SK-N-SH treated with all-trans-retinoic acid at 6 μM for 48 hours (cell line): ENCODE measurements around the gene PACSIN2.

Source experiments
- ARNTL ChIP-seq: fragments of 450-650 bp; formaldehyde crosslinking; IDR thresholded peaks from 2 replicates; pipeline ENCODE4 v1.5.0; 2020; ENCODE audit warnings: low read depth, mild to moderate bottlenecking, moderate library complexity, borderline replicate concordance
- CSDC2 ChIP-seq: fragments of 250-450 bp; sonication (Bioruptor Pico); IDR thresholded peaks from 2 replicates; pipeline ENCODE4 v1.5.0; 2020; ENCODE audit warnings: mild to moderate bottlenecking, moderate library complexity
- ESRRG ChIP-seq: fragments of 250-450 bp; sonication (Bioruptor Pico); IDR thresholded peaks from 2 replicates; pipeline ENCODE4 v1.6.1; 2021; ENCODE audit warnings: mild to moderate bottlenecking
- GLIS3 ChIP-seq: fragments of 250-450 bp; sonication (Bioruptor Pico); IDR thresholded peaks from 2 replicates; pipeline ENCODE4 v1.5.0; 2020; ENCODE audit warnings: mild to moderate bottlenecking, moderate library complexity
- OSR1 ChIP-seq: fragments of 250-450 bp; sonication (Bioruptor Pico); IDR thresholded peaks from 2 replicates; pipeline ENCODE4 v1.8.0; 2022; ENCODE audit warnings: moderate library complexity, mild to moderate bottlenecking, inconsistent platforms
- RARB ChIP-seq: fragments of 250-450 bp; sonication (Bioruptor Pico); IDR thresholded peaks from 2 replicates; pipeline ENCODE4 v1.8.0; 2021; ENCODE audit warnings: mild to moderate bottlenecking, moderate library complexity
- TCF4 ChIP-seq: fragments of 250-450 bp; sonication (Bioruptor Pico); IDR thresholded peaks from 2 replicates; pipeline ENCODE4 v1.8.0; 2021; ENCODE audit warnings: mild to moderate bottlenecking, moderate library complexity, borderline replicate concordance
- ZC3H10 ChIP-seq: fragments of 250-450 bp; sonication (Bioruptor Pico); IDR thresholded peaks from 2 replicates; pipeline ENCODE4 v1.5.1; 2021; ENCODE audit warnings: mild to moderate bottlenecking, moderate library complexity
- ZFP3 ChIP-seq: fragments of 250-450 bp; sonication (Bioruptor Pico); IDR thresholded peaks from 2 replicates; pipeline ENCODE4 v1.5.0; 2020; ENCODE audit warnings: mild to moderate bottlenecking, moderate library complexity
- ZFP30 ChIP-seq: fragments of 450-650 bp; formaldehyde crosslinking; IDR thresholded peaks from 2 replicates; pipeline ENCODE4 v1.5.0; 2022; ENCODE audit warnings: mild to moderate bottlenecking, moderate library complexity
- TF ChIP-seq, protein P1 (sequence below): fragments of 250-450 bp; sonication (Bioruptor Pico); IDR thresholded peaks from 2 replicates; pipeline ENCODE4 v1.5.0; 2020; ENCODE audit warnings: mild to moderate bottlenecking, moderate library complexity
- TF ChIP-seq, protein P2 (sequence below): fragments of 250-450 bp; sonication (Bioruptor Pico); IDR thresholded peaks from 2 replicates; pipeline ENCODE4 v1.5.1; 2020; ENCODE audit warnings: low read depth, mild to moderate bottlenecking, moderate library complexity
- TF ChIP-seq, protein P3 (sequence below): fragments of 250-450 bp; sonication (Bioruptor Pico); IDR thresholded peaks from 2 replicates; pipeline ENCODE4 v1.8.0; 2020; ENCODE audit warnings: mild to moderate bottlenecking, moderate library complexity, borderline replicate concordance
- TF ChIP-seq, protein P4 (sequence below): fragments of 250-450 bp; sonication (Bioruptor Pico); IDR thresholded peaks from 2 replicates; pipeline ENCODE4 v1.5.1; 2021; ENCODE audit warnings: mild to moderate bottlenecking, moderate library complexity

DNA sequence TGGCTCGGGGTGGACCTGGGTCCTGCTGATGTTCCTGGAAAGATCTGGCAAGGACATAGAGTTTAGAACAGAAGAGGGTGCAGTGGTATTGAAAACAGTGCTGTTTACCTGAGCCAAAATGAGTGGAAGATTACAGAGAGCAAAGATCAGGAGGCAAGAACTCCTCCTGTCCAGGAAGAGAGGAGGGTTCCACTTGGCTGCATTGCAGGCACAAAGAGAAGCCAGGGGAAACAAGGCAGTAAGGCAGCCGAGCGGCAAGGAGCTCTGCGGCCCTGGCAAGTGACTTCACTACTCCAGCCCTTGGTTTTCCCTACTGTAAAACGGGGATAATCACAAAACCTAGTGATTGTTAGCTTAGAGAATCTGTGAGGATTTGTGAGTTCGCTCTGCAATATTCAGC, 3.7 kb upstream of the PACSIN2 start:
- TF ChIP-seq, protein P1, sequence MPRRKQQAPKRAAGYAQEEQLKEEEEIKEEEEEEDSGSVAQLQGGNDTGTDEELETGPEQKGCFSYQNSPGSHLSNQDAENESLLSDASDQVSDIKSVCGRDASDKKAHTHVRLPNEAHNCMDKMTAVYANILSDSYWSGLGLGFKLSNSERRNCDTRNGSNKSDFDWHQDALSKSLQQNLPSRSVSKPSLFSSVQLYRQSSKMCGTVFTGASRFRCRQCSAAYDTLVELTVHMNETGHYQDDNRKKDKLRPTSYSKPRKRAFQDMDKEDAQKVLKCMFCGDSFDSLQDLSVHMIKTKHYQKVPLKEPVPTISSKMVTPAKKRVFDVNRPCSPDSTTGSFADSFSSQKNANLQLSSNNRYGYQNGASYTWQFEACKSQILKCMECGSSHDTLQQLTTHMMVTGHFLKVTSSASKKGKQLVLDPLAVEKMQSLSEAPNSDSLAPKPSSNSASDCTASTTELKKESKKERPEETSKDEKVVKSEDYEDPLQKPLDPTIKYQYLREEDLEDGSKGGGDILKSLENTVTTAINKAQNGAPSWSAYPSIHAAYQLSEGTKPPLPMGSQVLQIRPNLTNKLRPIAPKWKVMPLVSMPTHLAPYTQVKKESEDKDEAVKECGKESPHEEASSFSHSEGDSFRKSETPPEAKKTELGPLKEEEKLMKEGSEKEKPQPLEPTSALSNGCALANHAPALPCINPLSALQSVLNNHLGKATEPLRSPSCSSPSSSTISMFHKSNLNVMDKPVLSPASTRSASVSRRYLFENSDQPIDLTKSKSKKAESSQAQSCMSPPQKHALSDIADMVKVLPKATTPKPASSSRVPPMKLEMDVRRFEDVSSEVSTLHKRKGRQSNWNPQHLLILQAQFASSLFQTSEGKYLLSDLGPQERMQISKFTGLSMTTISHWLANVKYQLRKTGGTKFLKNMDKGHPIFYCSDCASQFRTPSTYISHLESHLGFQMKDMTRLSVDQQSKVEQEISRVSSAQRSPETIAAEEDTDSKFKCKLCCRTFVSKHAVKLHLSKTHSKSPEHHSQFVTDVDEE (CRISPR knock-in tag): no peak
- TF ChIP-seq GLIS3 (CRISPR knock-in tag): no peak
- TF ChIP-seq ZFP3 (CRISPR knock-in tag): no peak
- TF ChIP-seq, protein P2, sequence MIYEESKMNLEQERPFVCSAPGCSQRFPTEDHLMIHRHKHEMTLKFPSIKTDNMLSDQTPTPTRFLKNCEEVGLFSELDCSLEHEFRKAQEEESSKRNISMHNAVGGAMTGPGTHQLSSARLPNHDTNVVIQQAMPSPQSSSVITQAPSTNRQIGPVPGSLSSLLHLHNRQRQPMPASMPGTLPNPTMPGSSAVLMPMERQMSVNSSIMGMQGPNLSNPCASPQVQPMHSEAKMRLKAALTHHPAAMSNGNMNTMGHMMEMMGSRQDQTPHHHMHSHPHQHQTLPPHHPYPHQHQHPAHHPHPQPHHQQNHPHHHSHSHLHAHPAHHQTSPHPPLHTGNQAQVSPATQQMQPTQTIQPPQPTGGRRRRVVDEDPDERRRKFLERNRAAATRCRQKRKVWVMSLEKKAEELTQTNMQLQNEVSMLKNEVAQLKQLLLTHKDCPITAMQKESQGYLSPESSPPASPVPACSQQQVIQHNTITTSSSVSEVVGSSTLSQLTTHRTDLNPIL (CRISPR knock-in tag): no peak
- no peak for TF ChIP-seq ARNTL (CRISPR knock-in tag)
- no peak for TF ChIP-seq ZFP30 (CRISPR knock-in tag)
- no peak for TF ChIP-seq RARB (CRISPR knock-in tag)
- no peak for TF ChIP-seq TCF4 (CRISPR knock-in tag)
- TF ChIP-seq, protein P3, sequence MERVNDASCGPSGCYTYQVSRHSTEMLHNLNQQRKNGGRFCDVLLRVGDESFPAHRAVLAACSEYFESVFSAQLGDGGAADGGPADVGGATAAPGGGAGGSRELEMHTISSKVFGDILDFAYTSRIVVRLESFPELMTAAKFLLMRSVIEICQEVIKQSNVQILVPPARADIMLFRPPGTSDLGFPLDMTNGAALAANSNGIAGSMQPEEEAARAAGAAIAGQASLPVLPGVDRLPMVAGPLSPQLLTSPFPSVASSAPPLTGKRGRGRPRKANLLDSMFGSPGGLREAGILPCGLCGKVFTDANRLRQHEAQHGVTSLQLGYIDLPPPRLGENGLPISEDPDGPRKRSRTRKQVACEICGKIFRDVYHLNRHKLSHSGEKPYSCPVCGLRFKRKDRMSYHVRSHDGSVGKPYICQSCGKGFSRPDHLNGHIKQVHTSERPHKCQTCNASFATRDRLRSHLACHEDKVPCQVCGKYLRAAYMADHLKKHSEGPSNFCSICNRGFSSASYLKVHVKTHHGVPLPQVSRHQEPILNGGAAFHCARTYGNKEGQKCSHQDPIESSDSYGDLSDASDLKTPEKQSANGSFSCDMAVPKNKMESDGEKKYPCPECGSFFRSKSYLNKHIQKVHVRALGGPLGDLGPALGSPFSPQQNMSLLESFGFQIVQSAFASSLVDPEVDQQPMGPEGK (CRISPR knock-in tag): no peak
- TF ChIP-seq, protein P4, sequence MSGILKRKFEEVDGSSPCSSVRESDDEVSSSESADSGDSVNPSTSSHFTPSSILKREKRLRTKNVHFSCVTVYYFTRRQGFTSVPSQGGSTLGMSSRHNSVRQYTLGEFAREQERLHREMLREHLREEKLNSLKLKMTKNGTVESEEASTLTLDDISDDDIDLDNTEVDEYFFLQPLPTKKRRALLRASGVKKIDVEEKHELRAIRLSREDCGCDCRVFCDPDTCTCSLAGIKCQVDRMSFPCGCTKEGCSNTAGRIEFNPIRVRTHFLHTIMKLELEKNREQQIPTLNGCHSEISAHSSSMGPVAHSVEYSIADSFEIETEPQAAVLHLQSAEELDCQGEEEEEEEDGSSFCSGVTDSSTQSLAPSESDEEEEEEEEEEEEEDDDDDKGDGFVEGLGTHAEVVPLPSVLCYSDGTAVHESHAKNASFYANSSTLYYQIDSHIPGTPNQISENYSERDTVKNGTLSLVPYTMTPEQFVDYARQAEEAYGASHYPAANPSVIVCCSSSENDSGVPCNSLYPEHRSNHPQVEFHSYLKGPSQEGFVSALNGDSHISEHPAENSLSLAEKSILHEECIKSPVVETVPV (CRISPR knock-in tag): no peak
- no peak for TF ChIP-seq CSDC2 (CRISPR knock-in tag)
- TF ChIP-seq ESRRG (CRISPR knock-in tag): no peak
- TF ChIP-seq ZC3H10: no peak
- TF ChIP-seq OSR1 (CRISPR knock-in tag): no peak
